ENCODE measurements around the gene MYO19. TPM values are rescaled to one million over a fixed set of nuclear protein-coding genes. Genes with fewer than 3 reads are reported as not detected.
"Not testable (repeated sequence)": the region's sequence is repeated elsewhere in the genome, so short reads cannot be mapped to it uniquely, and the experiment has no call there.

MYO19 gene
- total RNA-seq, 1 donor from 2014 or later: 65.1 TPM

DNA sequence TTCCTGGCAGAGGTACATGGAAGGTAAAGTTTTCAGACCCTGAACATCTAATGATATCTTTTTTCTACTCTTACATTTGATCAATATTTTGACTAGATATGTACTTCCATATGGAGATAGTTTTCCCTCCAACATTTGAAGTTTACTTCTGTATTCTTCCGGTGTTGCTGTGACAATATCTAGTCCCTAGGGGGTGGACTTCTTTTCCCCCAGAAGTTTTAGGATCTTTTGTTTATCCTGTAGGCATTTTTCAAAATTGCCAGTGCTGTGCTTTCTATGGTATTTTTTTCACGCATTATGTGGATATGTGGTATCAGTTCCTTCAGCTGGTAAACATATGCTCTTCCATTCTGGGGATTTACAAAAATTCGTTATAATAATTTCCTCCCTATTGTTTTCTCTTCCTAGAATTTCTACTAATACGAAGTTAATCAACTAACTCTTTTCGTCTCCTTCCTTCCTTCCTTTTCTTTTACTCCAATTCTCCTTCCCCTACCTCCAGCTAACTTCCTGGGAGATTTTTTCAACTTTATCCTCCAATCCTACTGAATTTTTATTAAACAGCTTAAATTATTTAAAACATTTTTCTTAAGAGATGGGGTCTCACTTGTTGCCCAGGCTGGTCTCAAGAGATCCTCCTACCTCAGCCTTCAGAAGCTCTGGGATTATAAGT is 74.3 kb downstream of the MYO19 start:
- no peak for DNase-seq

- no peak for DNase-seq
Observed at GRCh38 chr17:36459601-36460000, 75.1 kb downstream of the MYO19 start.

GRCh38 chr17:36459045-36459444 is 75.6 kb downstream of the MYO19 start:
- DNase-seq: no peak

DNA sequence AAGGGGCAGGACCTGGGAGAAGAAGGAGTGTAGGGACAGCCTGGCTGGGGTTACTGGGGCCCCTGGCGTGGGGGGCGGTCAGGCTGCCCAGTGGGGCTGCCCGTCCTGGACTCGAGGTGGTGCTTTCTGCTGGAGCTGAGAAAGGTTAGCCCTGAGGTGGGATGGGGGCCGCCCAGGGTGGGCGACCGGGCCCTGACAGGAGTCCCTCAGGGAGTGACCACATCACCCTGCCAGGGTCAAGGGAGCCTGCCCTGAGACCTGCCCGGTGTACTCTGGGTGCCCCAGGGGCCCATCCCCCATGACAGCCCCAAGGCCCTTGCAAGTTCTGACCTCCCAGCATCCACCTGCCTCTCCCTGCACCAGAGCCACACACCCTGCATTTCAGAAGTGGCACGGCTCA is 77.0 kb downstream of the MYO19 start:
- not testable (repeated sequence) for DNase-seq

GRCh38 chr17:36452888-36453287 is 81.8 kb downstream of the MYO19 start:
- DNase-seq: not testable (repeated sequence)

- not testable (repeated sequence) for DNase-seq
Observed at GRCh38 chr17:36449997-36450396, 84.7 kb downstream of the MYO19 start.

Small RNA genes within 50 kb of the gene (small RNA-seq; reads per million reads assigned to genes)
- not detected for gene RNA5SP439 (ENCODE audit: low replicate concordance)

Other genes with a start within 250 kb of the MYO19 start
- gene TBC1D3G, start 211.0 kb downstream of the MYO19 start, total RNA-seq: not detected
- not detected for gene TBC1D3H, start 146.4 kb downstream of the MYO19 start, total RNA-seq
- 24.1 TPM for gene ZNHIT3, start 48.2 kb downstream of the MYO19 start, total RNA-seq
- 4.0 TPM for gene PIGW, start 119 bp upstream of the MYO19 start, total RNA-seq
- 66.1 TPM for gene GGNBP2, start 10.1 kb upstream of the MYO19 start, total RNA-seq
- 5.7 TPM for gene DHRS11, start 57.0 kb upstream of the MYO19 start, total RNA-seq
- gene MRM1, start 66.7 kb upstream of the MYO19 start, total RNA-seq: 1.6 TPM

All from skin of body (tissue), 3 donors.